Fibroblast of the aortic adventitia (primary cell): ENCODE measurements around the gene SLC35F3. TPM values are rescaled to one million over a fixed set of nuclear protein-coding genes. Genes with fewer than 3 reads are reported as not detected.

Experiments
- DNase-seq: peaks from one replicate; pipeline ENCODE4 v3.0.0-alpha.2; 2010; ENCODE audit warnings: low read depth
- H3K4me3 ChIP-seq: 2 replicates; pipeline ENCODE4 v1.5.1; 2011; ENCODE audit warnings: low read depth, mild to moderate bottlenecking, control low read depth, low read length, moderate library complexity
- CTCF ChIP-seq: IDR thresholded peaks from 2 replicates; pipeline ENCODE4 v1.5.1; 2011; ENCODE audit warnings: mild to moderate bottlenecking, low read length, control low read depth, inconsistent platforms; ENCODE audit not compliant: insufficient read depth
- total RNA-seq: library from RNA; depleted of rRNA; stranded (reverse); fragments of >200 nt; gene quantifications from 2 replicates; pipeline ENCODE4 v1.2.3, GENCODE V29; 2012; ENCODE audit warnings: low replicate concordance

The SLC35F3 gene
- total RNA-seq, 1 donor: not detected

DNA sequence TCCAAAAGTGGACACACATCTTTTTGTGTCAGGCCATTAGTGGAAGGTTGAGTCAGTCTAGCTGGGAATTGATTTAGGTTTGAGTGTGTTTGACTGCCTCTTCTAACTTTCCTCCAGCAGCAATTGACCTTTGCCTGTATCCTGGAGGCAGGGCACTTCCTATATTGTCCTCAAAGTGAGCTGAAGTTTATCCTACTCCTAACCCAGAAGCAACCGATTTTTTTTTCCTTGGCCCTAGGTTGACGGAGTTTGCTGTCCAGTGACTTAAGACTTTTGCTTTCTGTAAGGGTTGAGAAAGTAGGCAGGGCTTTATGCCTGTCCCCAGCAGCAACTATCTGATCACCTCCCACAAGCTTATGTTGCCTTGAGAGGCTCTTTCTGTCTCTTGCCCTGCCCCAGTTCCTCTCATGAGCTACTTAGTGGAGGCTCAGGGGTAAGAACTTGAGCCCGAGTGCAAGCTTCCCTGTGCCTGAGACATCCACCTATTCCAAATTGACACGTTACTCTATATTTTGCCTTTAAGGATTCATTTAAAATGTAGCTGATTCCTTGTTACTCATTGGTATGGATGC is 30.9 kb downstream of the SLC35F3 start:
- DNase-seq: no peak
- TF ChIP-seq CTCF: no peak
- H3K4me3 ChIP-seq: no peak overlapping the region

DNA sequence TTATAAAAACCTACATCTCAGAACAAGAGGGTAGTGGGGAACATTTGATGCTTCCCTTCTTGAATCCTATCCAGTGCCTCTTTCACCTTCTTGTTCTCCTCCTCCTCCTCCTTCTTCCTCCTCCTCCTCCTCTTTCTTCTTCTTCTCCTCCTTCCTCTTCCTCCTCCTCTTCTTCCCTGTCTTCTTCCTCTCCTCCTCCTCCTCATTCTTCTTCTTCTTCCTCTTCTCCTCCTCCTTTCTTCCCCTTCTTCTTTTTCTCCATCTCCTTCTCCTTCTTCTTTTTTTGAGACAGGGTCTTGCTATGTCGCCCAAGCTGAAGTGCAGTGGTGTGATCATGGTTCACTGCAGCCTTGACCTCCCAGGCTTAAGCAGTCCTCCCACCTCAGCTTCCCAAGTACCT is 31.9 kb downstream of the SLC35F3 start:
- TF ChIP-seq CTCF: no peak
- no peak overlapping the region for H3K4me3 ChIP-seq
- DNase-seq: no peak

- DNase-seq: no peak
- no peak overlapping the region for H3K4me3 ChIP-seq
- no peak for TF ChIP-seq CTCF
These were observed 32.4 kb downstream of the SLC35F3 start for GRCh38 chr1:233936842-233937241.

- no peak for DNase-seq
- no peak overlapping the region for H3K4me3 ChIP-seq
- TF ChIP-seq CTCF: no peak
These were observed 34.0 kb downstream of the SLC35F3 start for GRCh38 chr1:233938476-233938875.

GRCh38 chr1:233939451-233939850 is 35.0 kb downstream of the SLC35F3 start:
- no peak for DNase-seq
- TF ChIP-seq CTCF: no peak
- no peak overlapping the region for H3K4me3 ChIP-seq

- TF ChIP-seq CTCF: no peak
- DNase-seq: no peak
- no peak overlapping the region for H3K4me3 ChIP-seq
These were observed 36.4 kb downstream of the SLC35F3 start for GRCh38 chr1:233940908-233941307.

- TF ChIP-seq CTCF: no peak
- DNase-seq: no peak
- H3K4me3 ChIP-seq: no peak overlapping the region
These were observed 40.1 kb downstream of the SLC35F3 start for GRCh38 chr1:233944601-233945000.
